ENCODE results near the gene BNIP5. TPM values are rescaled to one million over a fixed set of nuclear protein-coding genes. Genes with fewer than 3 reads are reported as not detected.
"Not testable (repeated sequence)": the region's sequence is repeated elsewhere in the genome, so short reads cannot be mapped to it uniquely, and the experiment has no call there.

BNIP5 gene
- total RNA-seq, 1 donor from 2014 or later, result 1.2 TPM

- no peak for DNase-seq (ENCODE audit: low spot score)
These were observed 31.1 kb upstream of the BNIP5 start for GRCh38 chr6:36367743-36368142.

GRCh38 chr6:36364669-36365479, 28.2 kb upstream of the BNIP5 start:
- no peak for DNase-seq (ENCODE audit: low spot score)

- DNase-seq (ENCODE audit: low spot score), result not testable (repeated sequence)
These were observed 27.5 kb upstream of the BNIP5 start for GRCh38 chr6:36364061-36364635.

- DNase-seq (ENCODE audit: low spot score), result not testable (repeated sequence)
These were observed 26.7 kb upstream of the BNIP5 start for GRCh38 chr6:36363371-36363752.

DNA sequence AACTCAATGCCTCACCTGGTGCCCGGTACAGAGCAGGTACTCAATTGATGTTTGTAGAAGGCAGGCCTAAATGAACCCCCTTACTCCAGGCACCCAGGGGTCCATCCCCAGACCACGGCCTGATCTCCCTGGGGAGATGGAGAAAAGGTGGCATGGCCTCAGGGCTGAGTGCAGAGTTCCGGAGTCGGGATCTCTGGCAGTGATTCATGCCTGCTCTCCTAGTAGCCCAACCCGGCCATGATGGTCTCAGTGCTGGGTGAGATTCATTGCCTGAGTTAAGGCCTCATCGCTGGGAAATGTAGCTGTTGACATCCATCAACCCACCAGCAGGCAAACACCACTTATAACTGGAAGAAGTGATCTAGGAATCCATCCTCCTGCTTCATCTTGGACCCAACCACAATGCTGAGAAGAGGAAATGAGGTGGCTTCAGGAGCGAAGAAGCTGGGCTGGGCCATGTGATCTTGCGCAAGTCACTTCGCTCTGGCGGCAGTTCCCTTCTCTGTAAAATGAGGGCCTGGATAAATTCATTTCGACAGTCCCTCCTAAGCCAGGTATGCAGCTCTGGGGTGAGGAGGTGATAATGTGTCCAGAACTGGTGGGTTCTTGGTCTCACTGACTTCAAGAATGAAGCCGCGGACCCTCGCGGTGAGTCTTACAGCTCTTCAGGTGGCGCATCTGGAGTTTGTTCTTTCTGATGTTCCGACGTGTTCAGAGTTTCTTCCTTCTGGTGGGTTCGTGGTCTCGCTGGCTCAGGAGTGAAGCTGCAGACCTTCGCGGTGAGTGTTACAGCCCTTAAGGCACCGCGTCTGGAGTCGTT, 26.1 kb upstream of the BNIP5 start:
- DNase-seq (ENCODE audit: low spot score), result no peak

GRCh38 chr6:36361071-36361470, 24.4 kb upstream of the BNIP5 start:
- no peak for DNase-seq (ENCODE audit: low spot score)

DNA sequence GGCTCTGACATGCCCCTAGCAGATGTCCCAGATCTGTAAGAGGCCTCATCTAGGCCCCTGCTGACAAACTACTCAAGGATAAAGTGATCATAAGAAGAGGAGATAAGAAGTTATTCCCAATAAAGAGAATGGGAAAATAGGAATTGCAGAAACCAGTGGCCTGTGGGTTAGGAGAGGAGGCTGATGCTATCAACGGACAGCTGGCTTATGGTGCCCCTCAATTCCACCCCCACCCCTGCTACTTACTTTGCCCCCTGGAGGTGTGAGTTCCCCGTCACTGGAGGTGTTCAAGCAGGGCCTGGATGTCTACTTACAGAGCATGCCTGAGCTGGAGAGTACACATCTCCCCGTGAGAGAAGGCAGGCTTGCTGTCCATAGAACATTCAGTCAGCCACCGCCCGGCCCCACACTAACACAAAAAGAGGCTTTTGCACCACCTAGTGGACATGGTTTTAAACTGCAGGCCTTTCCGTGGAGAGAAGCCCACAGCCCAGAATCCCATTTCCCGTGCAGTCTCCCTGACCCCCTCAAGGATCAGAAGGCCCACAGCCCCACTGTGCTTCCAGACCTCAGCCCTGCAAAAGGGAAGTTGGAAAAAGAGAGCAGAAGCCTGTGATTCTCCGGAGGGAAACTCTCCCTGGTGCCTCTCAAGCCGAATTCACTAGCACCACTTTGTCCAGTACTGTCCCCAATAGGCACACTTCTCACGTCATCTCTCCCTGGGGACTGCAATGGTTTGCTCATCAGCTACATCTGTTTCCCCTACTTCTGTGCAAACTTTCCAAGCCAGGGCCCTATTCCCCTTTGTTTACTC, 23.8 kb upstream of the BNIP5 start:
- peak; percentile 90 for DNase-seq (ENCODE audit: low spot score)

DNA sequence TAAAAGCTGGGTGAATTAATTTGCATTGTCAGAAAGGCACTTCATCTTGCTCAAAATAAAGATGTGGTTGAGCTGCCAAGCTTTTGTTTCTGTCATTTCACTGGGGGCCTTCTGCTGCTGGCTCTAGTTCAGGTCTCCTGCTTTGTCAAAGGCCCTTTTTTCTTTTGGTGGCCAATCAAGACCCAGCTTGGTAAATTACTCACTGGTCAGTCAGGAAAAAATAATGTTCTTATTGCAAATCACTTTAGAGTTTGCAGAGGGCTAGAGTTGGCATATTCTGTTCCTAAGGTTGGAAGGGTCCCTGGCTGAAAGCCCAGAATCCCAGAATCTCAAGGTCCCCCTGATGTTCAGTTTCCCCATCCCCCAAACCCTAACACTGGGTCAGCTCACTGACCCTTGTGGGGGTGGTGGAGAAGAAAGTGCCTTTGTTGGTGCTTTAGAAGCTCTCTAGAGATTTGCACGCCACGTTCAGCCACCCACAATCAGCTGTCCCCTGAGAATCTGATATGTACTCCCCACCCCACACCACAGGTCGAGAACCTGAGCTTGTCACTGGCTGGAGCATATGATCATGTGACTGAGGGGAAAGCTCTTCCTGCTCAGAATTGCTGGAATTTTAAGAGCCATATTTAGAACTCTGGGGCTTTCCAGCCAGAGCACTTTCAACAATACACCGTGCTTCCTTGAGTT, 21.7 kb upstream of the BNIP5 start:
- DNase-seq (ENCODE audit: low spot score), result no peak

DNA sequence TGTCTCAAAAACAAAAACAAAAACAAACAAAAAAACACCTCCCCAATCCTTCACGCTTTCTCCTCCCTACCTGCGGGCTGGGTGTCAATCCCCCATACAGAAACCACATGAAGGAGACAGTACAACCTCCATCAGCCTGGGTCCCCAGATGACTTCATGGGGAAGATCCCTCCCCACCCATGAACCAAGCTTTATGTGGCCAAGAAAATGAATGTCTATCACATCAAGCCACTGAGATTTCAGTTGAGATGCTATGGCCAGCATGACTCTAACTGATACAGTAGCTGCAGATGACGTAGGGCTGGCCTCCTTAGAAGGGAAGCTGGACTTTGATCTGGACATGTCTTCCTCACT, 21.2 kb upstream of the BNIP5 start:
- no peak for DNase-seq (ENCODE audit: low spot score)

DNA sequence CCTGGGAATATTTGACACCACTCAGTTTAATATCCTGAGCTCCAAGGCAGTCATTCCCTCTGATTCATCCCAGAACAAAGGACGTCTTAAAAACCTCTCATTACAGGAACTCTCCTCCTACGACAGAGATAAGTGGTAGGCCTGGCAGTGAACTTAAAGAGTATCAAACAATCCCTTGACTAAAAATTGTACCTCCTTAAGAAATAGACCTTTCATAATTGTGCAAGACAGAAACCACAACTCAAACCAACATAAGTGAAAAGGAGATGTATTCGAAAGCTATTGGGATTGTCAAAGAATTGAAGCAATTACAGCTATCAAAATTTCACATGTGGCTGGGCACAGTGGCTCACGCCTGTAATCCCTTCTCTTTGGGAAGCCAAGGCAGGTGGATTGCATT, 19.1 kb upstream of the BNIP5 start:
- no peak for DNase-seq (ENCODE audit: low spot score)

GRCh38 chr6:36353411-36353915, 16.8 kb upstream of the BNIP5 start:
- DNase-seq (ENCODE audit: low spot score), result no peak

DNA sequence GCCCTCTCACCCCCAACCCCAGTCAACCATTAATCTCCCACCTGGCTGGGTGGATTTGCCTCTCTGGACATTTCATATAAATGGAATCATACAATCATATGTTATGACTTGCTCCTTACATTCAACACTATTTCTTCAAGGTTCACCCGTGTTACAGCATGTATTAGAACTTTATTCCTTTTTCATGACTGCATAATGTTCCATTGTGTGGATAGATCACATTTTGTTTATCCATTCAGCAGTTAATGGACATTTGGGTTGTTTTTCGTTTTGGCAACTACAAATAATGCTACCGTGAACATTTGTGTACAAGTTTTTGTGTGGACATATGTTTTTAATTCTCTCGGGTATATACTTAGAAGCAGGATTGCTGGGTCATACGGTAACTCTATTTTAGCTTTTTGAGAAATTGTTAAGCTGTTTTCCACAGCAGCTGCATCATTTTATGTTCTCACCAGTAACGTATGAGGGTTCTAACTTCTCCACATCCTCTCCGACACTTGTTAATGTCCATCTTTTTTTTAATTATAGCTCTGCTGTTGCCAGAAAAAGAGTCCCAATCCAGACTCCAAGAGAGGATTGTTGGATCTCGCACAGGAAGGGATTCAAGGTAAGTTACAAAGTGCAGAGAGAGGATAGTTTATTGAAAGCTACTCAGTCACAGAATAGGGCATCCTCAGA, 15.9 kb upstream of the BNIP5 start:
- DNase-seq (ENCODE audit: low spot score), result no peak

- DNase-seq (ENCODE audit: low spot score), result peak; percentile 92
These were observed 14.2 kb upstream of the BNIP5 start for GRCh38 chr6:36350681-36351571.

GRCh38 chr6:36350082-36350481, 13.4 kb upstream of the BNIP5 start:
- no peak for DNase-seq (ENCODE audit: low spot score)

DNA sequence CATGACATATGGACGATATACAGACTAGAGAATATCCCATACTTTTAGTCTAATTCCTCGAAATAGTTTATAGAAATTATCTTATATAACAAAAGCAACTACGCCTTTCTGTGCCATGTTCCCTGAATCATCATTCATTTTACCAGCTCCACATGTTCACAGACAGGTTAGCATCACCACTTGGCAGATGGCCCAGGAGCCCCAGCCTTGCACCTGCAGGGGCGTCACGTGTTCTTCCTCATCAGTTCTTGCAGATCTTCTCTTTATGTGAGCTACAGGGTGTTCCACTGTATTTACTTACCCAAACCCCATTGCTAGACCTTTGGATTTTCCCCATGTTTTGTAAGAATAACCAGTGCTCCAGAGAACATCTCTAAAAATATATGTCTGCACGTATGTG, 12.6 kb upstream of the BNIP5 start:
- DNase-seq (ENCODE audit: low spot score), result no peak

GRCh38 chr6:36347621-36348020, 10.9 kb upstream of the BNIP5 start:
- no peak for DNase-seq (ENCODE audit: low spot score)

GRCh38 chr6:36346486-36347273, 10.0 kb upstream of the BNIP5 start:
- no peak for DNase-seq (ENCODE audit: low spot score)

DNA sequence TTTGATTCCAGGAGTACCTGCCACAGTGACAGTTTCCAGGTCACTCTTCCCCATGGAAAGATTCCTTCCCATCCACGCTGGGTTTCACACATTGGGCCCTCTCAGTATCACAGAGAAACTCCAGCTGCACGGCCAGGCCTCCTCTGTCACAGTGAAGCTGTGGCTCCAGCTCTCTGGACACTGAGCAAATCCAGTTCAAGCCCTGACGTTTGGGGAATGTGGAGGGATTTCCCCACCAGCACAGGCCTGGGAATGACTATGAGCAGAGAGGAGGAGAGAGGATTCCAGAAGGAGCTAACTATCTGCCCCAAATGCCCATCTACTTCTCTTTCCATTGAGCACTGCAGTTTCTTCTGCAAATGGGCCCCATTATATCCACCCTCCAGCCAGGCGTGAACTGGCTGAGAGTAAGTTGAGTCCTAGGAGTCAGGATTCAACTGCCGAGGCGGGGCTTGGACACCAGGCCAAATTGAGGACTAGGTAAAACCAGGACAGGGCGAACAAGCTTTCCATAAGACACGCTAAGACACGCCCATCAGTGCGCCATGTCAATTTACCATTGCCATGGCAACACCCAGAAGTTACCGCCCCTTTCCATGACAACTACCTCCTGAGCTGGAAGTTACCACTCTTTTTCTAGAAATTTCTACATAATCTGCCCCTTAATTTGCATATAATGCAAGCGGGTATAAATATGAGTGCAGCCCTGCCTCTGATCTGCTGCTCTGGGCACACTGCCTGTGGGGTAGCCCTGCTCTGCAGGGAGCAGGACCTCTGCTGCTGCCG, 9.2 kb upstream of the BNIP5 start:
- DNase-seq (ENCODE audit: low spot score), result peak; percentile 70
